ENCODE measurements around the gene KRT31.

DNA sequence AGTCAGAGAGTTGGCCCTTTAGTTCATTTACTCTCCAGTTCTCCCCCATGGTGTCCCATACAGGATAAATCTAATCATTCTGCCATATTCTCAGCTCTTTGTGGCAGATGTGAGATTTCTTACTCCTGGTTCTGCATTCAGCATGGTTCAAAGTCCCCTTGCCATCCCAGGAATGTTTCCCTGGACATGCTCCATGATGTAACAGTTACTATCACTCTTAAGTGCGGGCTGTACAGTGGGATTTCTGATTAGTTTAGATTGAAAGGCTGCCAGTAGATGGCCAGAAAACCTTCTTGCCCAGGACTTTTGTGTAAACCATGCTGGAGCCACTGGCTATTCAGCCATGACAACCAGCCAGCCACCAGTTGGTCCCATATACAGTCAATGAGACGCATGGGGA, 16.6 kb upstream of the KRT31 start:
- TF ChIP-seq EZH2 (IDR thresholded peaks at IDR 0.05) (no peak), POLR2A (IDR thresholded peaks at IDR 0.05; ENCODE audit: borderline replicate concordance, extremely low read depth, insufficient read depth, insufficient read length) (no peak), POLR2AphosphoS5 (IDR thresholded peaks at IDR 0.05; ENCODE audit: low read depth, low read length) (no peak), ZNF274 (IDR thresholded peaks at IDR 0.05; ENCODE audit: low read depth, low read length) (no peak)
- TF ChIP-seq, protein P1, sequence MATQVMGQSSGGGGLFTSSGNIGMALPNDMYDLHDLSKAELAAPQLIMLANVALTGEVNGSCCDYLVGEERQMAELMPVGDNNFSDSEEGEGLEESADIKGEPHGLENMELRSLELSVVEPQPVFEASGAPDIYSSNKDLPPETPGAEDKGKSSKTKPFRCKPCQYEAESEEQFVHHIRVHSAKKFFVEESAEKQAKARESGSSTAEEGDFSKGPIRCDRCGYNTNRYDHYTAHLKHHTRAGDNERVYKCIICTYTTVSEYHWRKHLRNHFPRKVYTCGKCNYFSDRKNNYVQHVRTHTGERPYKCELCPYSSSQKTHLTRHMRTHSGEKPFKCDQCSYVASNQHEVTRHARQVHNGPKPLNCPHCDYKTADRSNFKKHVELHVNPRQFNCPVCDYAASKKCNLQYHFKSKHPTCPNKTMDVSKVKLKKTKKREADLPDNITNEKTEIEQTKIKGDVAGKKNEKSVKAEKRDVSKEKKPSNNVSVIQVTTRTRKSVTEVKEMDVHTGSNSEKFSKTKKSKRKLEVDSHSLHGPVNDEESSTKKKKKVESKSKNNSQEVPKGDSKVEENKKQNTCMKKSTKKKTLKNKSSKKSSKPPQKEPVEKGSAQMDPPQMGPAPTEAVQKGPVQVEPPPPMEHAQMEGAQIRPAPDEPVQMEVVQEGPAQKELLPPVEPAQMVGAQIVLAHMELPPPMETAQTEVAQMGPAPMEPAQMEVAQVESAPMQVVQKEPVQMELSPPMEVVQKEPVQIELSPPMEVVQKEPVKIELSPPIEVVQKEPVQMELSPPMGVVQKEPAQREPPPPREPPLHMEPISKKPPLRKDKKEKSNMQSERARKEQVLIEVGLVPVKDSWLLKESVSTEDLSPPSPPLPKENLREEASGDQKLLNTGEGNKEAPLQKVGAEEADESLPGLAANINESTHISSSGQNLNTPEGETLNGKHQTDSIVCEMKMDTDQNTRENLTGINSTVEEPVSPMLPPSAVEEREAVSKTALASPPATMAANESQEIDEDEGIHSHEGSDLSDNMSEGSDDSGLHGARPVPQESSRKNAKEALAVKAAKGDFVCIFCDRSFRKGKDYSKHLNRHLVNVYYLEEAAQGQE (IDR thresholded peaks at IDR 0.05; ENCODE audit: low read depth) = no peak

Measured in HCT116 (cell line).